NB4 (cell line): ENCODE data around the gene NFATC2.

Experiments used
- CTCF ChIP-seq: IDR thresholded peaks from one replicate; pipeline ENCODE4 v1.5.1; 2012; ENCODE audit warnings: low read depth, low read length
- MYC ChIP-seq: IDR thresholded peaks from 2 replicates; pipeline ENCODE4 v1.6.1; 2011; ENCODE audit warnings: low read depth, low read length
- POLR2A ChIP-seq: IDR thresholded peaks from 2 replicates; pipeline ENCODE4 v1.6.1; 2011; ENCODE audit warnings: mild to moderate bottlenecking; ENCODE audit not compliant: insufficient read length; ENCODE audit errors: extremely low read depth

GRCh38 chr20:51492167-51493092, 50.1 kb downstream of the NFATC2 start:
- no peak for TF ChIP-seq CTCF
- TF ChIP-seq POLR2A: no peak
- no peak for TF ChIP-seq MYC
